ENCODE data around the gene ASTN2.

Gene ASTN2

DNA sequence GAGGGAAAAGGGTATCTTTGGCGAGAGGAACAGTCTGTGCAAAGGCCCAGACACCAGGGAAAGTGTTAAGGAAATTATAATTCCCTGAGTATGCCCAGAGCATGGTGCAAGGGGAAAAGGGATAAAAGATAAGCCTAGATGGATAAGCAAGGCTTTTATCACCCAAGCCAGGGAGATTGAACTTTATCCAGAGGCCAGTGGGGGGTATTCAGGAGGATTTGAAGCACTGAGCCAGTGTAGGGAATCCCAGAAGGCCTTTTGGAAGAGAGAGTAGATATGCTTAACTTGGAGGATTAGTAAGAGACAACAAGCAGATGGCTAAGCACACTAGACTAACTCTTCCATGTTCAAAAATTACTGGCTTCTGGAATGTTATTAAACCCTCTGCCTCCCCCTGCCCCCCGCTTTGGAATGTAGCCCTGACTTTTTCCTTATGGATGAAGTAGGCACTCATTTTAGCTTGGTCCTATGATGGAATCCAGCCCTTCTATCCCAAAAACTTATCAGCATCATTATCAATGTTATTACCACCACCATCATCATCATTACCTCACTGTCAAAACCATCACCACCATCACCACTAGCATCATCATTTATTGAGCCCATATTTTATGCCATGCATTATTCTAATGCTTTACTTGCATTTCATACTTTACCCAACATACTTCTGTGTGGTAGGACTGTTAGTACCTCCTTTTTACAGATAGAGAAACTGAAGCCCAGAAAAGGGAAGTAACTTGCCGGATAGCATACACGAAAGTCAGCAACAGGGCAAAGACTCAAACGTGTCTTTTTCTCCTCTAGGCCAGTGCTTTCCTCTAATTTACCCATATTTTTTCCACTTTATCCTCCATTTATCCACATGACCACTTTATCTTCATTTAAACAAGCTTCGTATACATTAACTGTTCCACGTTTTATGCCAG, 1024.3 kb downstream of the ASTN2 start:
- H3K27me3 Mint-ChIP-seq, result no peaks in the 10 kb centered on the region
- peaks cover 11% of the 10 kb centered on the region for H3K36me3 Mint-ChIP-seq
- no peak overlapping the region for H3K27ac Mint-ChIP-seq
- no peaks in the 10 kb centered on the region for H3K4me1 Mint-ChIP-seq
- H3K9me3 Mint-ChIP-seq, result no peaks in the 10 kb centered on the region
- H3K4me3 Mint-ChIP-seq, result no peak overlapping the region

DNA sequence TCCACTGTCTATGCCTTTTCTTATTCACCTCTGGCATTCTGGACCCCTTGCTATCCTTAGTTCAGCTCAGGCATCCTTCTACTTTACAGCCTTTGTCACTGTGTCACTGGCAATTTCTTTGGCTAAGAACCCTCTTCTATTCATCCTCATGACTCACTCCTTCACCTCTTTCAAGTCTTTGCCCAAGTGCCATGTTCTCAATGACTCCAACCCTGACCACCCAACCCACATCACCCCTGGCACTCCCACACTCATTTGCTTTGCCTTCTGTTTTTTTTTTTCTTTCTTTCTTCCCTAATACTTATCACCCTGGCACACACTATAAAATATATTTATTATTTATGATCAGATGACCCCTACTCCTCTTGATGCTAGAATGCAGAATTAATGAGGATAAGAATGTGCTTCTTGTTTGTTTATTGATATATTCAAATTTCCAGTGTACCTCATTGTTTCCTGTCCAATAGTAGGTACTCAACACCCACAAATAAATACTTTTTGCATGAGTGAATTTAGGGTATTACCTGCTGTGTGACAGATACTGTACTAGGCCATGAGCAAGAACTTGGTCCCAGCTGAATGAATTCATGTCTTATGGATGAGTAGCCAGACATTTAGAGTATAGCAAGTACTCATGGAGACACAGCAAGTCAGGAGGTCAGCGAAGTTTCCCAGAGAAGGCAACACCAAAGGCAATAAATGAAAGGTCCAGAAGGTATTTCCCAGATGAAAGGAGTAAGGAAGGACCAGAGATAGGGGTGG, 1025.1 kb downstream of the ASTN2 start:
- Mint-ChIP-seq H3K4me3 (no peak overlapping the region), H3K27me3 (no peaks in the 10 kb centered on the region), H3K36me3 (peaks cover 9% of the 10 kb centered on the region), H3K4me1 (no peaks in the 10 kb centered on the region), H3K9me3 (no peaks in the 10 kb centered on the region), H3K27ac (no peak overlapping the region)

DNA sequence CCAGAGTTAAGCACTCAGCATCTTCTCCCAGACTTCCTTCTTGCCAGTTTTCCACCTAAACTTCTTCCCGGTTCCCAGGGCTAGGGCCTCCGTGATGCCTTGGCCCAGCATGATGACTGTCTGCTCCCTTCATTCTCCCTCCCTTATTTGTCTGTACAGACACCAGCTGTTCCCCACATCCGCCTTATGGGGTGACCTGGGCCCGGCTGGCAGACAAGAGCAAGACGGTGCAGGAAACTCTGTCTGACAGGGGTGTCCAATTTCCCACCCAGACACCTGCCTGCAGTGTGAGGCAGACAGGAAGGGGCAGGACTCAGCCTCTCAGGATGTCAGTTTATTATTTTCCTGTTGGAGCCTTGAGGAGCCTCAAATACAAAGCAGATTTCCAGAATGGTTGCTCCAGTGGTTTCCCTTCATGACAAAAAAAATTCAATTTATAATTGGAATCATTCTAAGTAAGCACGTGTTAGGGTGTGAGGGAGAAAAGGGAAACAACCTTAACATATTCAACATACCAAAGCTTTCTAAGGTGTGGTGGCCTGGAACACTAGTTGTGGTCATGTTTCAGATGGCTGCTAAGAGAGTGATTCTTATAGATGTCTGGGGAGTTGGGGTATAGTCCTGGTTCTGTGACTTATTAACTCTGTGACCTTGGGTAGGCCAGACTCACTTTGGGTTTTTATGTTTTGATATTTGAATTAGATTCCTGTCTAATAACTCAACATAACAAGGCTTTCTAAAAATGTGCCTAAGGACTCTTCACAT, 1026.7 kb downstream of the ASTN2 start:
- H3K27me3 Mint-ChIP-seq, result no peaks in the 10 kb centered on the region
- peaks cover 4% of the 10 kb centered on the region for H3K36me3 Mint-ChIP-seq
- H3K4me1 Mint-ChIP-seq, result no peaks in the 10 kb centered on the region
- H3K9me3 Mint-ChIP-seq, result no peaks in the 10 kb centered on the region
- H3K27ac Mint-ChIP-seq, result no peak overlapping the region
- no peak overlapping the region for H3K4me3 Mint-ChIP-seq

DNA sequence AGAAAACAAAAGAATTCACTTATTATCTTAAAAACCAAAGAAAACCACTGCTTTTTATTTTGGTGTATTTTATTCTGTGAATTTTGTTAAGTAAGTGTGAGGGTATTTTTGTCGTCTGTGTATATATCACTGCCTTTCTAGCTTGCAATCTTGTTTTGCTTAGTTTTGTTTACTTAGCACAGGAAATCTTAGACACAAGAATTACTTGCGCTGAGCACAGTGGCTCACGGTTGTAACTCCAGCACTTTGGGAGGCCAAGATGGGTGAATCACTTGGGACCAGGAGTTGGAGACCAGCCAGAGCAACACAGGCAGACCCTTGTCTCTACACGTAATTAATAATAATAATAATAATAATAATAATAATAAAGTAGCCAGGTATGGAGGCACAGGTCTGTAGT, 1030.9 kb downstream of the ASTN2 start:
- Mint-ChIP-seq H3K36me3 (peaks cover 1% of the 10 kb centered on the region), H3K4me1 (no peaks in the 10 kb centered on the region), H3K4me3 (no peak overlapping the region), H3K27ac (no peak overlapping the region), H3K27me3 (no peaks in the 10 kb centered on the region), H3K9me3 (no peaks in the 10 kb centered on the region)

DNA sequence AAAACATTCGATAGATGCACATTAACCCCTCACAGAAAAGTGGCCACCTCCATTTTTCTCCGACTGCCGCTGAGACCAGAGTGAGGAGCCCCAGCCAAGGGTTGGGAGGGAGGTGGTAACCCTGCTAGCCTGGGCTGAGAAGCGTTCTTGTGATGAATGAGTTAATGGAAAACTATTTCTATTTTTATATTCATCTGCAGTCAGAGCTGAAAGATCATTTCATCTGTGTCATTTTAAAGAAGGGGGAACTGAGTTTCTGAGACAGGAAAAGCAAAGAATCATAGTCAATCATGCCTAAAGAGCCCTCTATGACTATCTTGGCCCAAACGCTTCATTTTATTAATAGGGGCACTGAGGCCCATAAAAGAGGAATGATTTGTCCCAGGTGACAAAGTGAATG, 1031.7 kb downstream of the ASTN2 start:
- H3K9me3 Mint-ChIP-seq, result no peaks in the 10 kb centered on the region
- no peak overlapping the region for H3K27ac Mint-ChIP-seq
- no peaks in the 10 kb centered on the region for H3K4me1 Mint-ChIP-seq
- peaks cover 1% of the 10 kb centered on the region for H3K36me3 Mint-ChIP-seq
- no peaks in the 10 kb centered on the region for H3K27me3 Mint-ChIP-seq
- H3K4me3 Mint-ChIP-seq, result no peak overlapping the region

DNA sequence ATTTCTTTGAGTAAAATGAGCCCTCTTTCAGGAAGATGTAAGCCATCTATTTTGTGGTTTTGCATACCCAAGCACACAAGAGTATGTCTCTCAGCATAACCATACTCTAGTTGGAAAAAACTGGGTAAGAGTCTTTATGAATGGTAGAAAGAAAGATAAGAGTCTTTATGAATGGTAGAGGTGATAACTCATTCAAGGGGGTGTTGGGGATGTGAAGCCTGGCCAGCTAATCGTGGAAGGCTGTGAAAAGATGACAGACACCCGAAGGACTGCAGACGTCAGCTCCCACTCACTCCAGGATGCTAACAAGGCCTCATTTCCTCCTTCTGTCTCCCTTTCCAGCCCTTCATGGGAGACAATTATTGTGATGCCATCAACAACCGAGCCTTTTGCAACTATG, 1032.8 kb downstream of the ASTN2 start:
- Mint-ChIP-seq H3K36me3 (peaks cover 1% of the 10 kb centered on the region), H3K4me3 (no peak overlapping the region), H3K4me1 (no peaks in the 10 kb centered on the region)

DNA sequence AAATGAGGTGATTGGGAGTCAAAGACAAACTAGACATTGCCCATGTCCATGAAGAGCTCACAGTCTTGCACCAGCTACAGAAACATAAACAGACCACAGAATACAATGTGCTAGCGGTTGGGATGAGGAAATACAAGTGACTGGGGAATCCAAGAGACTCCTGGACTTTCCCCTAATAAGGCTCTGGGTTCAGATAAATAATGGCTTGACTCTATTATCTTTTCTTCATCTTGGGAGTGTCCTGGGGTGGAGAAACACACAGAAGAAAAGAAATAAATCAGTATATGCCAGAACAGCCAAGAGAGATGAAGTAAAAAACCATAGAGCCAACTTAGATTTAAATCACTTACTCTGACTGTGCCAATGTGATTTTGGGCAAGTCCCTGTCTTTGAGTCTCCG, 1033.5 kb downstream of the ASTN2 start:
- no peaks in the 10 kb centered on the region for H3K9me3 Mint-ChIP-seq
- H3K4me1 Mint-ChIP-seq, result no peaks in the 10 kb centered on the region
- H3K4me3 Mint-ChIP-seq, result no peak overlapping the region
- H3K27me3 Mint-ChIP-seq, result no peaks in the 10 kb centered on the region
- no peak overlapping the region for H3K27ac Mint-ChIP-seq
- peaks cover 1% of the 10 kb centered on the region for H3K36me3 Mint-ChIP-seq

More for the DNA sequence above, 1032.8 kb downstream of the ASTN2 start:
- Mint-ChIP-seq H3K27ac (no peak overlapping the region), H3K9me3 (no peaks in the 10 kb centered on the region), H3K27me3 (no peaks in the 10 kb centered on the region)

DNA sequence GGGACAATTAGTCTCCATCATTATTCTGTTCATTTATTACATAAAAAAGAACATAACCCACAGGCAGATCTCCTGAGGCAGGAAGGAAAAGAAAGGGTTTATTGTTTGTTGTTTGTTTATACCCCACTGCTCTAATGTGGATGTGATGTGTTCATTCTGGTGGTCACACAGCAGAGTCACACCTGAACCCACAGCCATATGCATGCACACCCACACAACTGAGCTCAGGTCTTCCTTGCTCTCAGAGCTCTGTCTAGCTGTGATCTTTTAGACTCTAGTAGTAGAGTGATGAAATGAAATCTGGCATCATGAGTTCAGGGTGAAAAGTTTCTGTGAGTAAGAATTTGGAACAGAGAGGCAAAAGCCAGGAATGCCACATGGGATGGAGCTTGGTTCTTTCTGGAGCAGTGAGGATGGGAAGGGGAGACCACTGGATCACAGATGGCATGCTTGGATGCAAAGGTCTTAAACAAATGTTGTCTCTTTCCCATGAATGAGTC, 1034.3 kb downstream of the ASTN2 start:
- H3K36me3 Mint-ChIP-seq, result peaks cover 1% of the 10 kb centered on the region
- H3K27ac Mint-ChIP-seq, result no peak overlapping the region
- no peaks in the 10 kb centered on the region for H3K4me1 Mint-ChIP-seq
- H3K27me3 Mint-ChIP-seq, result no peaks in the 10 kb centered on the region
- no peaks in the 10 kb centered on the region for H3K9me3 Mint-ChIP-seq
- H3K4me3 Mint-ChIP-seq, result no peak overlapping the region

DNA sequence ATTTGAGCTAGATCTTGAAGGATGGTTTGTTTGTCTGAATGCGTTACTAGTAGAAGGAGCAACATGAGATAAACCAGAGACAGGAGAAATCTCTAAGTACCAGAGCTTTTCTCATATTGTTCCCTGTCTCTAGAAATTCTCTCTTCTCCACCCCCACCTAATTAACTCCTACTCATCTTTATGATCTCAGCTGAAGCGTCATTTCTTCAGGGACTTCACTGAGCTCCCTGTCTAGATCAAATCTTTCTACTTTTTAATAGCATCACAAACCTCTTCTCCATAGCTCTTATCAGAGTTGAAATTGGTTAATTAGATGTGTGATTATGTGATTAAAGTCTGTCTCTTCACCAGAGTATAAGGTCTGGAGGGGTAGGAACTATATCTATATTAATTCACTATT, 1035.0 kb downstream of the ASTN2 start:
- Mint-ChIP-seq H3K4me1 (no peaks in the 10 kb centered on the region), H3K9me3 (no peaks in the 10 kb centered on the region), H3K27ac (no peak overlapping the region), H3K36me3 (peaks cover 1% of the 10 kb centered on the region), H3K27me3 (no peaks in the 10 kb centered on the region), H3K4me3 (no peak overlapping the region)

DNA sequence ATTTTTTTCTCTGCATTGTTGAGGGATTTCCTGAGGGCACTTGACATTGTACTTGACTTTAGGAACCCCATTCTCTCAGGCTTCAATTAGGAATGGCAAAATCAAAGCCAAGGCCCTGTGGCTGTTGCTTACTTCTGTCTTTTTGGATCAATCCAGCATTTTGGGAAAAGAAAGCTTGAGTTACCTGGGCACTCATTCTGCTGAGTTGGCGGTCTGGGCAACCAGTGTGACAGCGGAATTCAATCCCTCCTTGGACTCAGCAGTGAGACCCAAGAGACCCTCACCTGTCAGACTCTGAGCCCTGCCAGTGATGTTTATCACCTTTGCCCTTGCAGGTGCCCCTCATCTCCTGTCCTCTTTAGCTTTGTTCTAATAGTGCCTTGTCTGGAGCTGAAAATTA, 1036.0 kb downstream of the ASTN2 start:
- Mint-ChIP-seq H3K4me3 (no peak overlapping the region), H3K4me1 (no peaks in the 10 kb centered on the region), H3K9me3 (no peaks in the 10 kb centered on the region), H3K27me3 (no peaks in the 10 kb centered on the region), H3K27ac (no peak overlapping the region), H3K36me3 (peaks cover 1% of the 10 kb centered on the region)

DNA sequence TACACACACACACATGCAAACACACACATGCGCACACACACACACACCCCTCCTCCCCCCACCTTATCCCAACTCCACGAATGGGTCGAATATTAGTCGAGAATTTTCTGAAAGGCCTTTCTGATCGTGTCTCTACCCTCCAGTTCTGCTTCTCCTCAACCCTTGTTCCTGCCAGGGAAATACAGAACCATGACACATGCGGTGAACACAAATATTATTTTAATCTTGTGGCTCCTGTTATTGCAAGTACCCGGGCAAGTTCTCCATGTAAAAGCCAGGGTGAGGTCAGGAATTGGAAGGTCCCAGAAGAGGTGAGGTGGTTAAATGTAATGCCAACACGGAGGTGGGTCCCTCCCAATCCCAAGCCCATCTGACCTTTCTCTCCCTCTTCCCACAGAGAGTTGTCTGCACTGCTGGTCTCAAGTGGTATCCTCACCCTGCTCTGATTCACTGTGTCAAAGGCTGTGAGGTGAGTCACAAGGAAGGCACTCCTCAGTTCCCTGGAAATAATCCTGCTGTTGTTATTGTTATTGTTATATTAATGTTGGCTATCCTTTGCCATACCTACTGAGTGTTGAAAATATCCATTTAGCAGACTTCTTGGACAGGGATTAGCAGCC, 1037.6 kb downstream of the ASTN2 start:
- H3K4me3 Mint-ChIP-seq, result no peak overlapping the region
- H3K4me1 Mint-ChIP-seq, result no peaks in the 10 kb centered on the region
- H3K27ac Mint-ChIP-seq, result no peak overlapping the region
- H3K36me3 Mint-ChIP-seq, result no peaks in the 10 kb centered on the region
- no peaks in the 10 kb centered on the region for H3K27me3 Mint-ChIP-seq
- H3K9me3 Mint-ChIP-seq, result no peaks in the 10 kb centered on the region

All from activated naive CD4-positive, alpha-beta T cell treated with anti-CD3 and anti-CD28 coated beads, Interleukin-2, amount 50 U/mL, for 24 hours (primary cell).